Tongue (tissue), 2 donors: ENCODE results near the gene PITPNM3. TPM values are rescaled to one million over a fixed set of nuclear protein-coding genes. Genes with fewer than 3 reads are reported as not detected.
A peak's percentile ranks its signal among the peaks of the same experiment; 100 is the strongest.
"Not testable (repeated sequence)": the region's sequence is repeated elsewhere in the genome, so short reads cannot be mapped to it uniquely, and the experiment has no call there.

Experiments used
- DNase-seq: peaks from one replicate; pipeline ENCODE4 v3.0.0-alpha.2; 2015
- total RNA-seq: library from RNA; depleted of rRNA; stranded (reverse); fragments of >200 nt; gene quantifications from one replicate; pipeline ENCODE4 v1.2.3, GENCODE V29; 2014

PITPNM3 gene
- total RNA-seq, 1 donor from 2014 or later = 7.2 TPM

DNA sequence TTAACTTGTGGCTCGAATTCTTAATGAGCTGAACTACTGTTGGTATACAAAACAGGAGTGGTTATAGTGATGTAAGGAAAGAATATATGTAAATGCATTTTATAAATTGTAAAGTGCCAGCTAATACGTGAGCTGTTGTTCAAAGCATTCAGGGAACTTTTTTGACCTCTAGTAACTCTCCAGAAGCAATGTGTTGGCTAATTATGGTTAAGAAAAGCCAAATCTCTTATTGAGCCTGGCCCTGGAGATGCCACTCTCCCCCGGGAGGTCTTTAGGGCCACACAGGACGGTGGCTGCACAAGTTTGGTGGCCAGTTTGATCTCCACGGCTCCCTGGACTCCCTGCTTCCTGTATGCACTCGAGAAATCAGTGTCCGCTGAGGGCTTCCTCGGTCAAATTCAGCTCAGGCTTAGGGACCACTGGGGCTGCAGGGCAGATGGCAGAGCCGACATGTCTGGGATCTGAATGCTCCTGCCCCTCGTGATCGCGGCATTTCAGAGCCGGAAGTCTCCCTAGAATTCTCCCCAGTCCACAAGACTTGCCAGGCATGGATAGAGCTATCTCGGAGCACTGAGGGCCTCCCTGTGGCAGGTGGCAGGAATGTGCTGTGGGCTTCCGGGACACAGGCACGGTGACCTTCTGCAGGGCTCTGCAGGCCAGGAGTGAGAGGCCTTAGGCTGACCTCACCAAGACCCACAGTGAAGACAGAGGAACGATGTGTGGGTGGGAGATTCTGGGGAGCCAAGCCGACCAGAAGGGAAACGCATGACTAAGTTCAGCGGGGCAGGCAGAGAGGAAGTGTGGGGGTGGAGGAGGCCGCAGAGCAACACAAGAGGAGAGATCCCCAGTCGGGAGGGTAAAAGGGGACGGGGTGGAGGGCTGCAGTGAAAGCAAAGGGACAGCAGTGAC lies 18.6 kb upstream of the PITPNM3 start:
- no peak for DNase-seq

DNA sequence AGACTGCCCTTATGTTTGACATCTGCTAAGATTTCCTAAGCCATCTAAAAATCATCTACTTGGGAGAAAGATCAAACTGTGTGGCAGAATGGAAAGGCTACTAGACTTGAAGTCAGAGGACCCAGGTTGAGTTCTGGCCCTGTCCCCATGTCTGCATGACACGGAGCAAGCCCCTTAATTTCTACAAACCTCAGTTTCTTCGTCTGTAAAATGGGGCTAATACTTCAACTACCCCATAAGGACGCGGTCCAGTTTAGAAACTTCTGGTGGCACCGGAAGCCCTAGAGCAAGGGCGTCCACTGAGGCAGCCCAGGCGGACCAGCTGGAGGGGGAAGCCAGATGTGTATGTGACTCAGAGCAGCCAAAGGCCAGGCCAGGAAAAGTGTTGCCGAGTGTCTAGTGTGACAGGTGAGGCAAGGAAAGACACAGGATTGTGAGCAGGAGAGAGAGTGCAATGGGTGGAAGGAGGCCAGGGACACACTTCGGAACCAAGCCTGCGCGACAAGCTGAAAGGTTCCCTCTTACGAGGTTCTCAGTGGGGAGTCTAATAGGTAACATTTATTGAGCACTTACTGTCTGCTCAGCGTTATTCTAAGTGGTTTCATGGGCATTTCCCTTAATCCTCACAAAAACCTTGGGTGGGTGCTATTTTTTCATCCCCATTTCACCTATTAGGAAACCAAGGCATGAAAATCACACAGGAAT lies 17.8 kb upstream of the PITPNM3 start:
- no peak for DNase-seq

DNA sequence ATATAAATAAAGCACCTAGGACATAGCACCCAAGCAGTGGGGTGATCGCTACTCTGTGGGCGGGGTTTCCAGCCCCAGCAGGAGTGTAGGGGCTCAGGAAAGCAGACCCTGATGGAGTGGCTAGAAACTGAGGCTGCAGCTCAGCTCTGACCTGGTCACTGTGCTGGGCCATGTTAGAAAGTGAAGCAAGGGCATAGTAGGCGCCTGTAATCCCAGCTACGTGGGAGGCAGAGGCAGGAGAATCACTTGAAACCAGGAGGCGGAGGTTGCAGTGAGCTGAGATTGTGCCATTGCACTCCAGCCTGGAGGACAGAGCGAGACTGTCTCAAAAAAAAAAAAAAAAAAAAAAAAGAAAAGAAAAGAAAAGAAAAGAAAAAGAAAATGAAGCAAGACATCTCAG lies 17.1 kb upstream of the PITPNM3 start:
- DNase-seq = not testable (repeated sequence)

DNA sequence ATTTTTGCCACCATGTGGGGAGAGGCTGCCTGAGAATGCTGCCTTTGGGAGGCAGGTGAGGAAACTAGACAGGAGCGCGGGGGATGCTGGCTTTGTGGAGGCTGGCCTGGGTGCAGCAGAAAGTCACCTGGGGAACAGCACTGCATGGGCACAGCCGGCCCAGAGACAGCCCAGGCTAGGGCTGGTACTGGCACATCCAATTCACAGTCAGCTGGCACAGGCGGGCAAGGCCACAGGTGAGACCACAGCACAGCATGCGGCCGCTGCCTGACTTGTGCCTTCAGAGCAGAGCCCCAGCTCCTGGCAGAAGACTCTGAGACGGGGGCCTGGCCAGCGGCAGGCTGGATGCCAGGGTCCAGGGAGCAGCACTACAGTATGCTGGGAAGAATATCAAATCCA lies 16.6 kb upstream of the PITPNM3 start:
- no peak for DNase-seq

DNA sequence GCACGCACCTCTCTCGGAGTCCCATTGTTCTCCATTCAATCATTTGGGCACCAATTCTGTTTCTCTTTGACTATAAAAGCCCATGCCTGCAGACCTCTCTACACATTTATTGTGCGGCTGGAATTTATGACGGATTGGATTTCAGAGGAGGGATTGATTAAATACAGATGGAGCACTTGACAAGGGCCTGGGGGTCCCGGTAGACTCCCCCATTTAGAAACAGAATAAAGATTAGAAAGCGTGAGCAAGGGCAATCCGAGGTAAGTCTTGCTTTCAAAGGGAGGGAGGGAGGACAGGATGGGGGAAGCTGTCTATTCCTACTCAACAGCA lies 15.1 kb upstream of the PITPNM3 start:
- DNase-seq = no peak

DNA sequence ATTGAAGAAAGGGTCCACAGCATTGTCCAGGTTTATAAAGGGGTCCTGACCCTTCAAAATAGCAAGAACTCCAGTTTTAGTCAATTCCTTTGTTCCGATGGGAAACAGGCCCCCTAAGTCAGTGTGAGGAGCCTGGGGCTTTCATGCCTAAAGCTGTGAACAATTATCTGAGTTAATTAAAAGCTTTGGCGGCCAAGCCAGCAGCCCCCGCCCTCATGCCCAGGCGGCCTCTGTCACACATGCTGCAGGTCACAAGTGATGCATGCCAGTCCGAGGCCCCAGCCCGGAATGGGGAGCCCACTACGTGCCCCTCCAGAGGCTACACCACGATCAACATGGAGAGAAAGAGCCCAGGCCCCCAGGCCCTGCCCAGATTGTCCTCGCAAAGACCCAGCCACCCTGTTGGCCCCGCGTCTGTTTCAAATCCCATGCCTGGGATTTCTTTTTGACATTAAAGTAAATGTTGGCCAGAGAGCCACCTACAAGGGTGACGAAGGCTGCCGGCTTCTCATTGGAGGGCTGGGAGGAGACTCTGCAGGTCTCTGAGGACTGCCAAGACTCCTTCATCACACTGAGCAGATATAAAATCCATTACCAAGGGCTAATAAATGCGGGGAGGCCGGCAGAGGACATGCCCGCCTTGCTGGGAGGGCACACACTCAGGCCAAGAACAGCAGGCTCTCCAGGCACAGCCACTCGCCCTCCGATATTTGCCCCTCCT lies 14.5 kb upstream of the PITPNM3 start:
- DNase-seq = no peak

DNA sequence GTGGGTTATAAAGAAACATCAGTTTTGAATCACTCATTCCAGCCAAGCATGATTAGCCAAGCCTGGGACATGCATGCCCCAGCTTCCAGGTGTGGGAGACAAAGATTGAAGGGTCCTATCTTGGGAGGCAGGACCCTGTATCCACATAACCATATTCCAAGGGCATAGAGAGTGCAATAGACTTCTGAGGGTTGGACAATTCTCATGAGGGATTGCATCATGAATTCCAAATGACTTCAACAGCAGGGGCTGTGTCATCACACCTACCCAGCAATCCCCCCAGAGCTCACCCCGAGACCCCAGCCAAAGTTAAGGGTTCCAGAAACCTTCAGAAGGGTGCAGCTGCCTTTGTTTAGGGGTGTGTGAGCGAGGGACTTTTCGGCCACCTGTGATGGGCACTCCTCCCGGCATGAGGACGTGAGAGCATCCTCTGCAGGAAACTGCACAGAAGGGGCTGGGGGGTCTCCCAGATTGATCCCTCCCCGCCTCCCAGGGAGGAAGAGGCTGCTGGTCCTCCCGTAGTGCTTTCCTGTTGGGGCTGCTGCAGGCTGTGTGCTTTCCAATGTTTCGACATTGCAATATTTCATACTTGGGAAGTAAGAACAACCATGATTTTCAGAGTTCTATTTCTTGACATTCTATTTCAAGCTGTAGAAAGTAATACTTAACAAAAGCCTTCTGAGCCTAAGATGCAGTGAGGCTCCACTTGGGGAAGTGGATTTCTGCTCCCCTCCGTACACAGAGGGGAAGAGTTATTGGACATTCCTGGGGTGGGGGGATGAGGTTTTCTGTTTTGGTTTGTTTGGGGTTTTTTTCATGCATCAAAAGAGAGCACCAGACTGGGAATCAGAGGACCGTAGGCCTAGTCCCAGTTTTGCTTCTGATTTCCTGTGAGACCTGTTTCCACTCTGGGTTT lies 13.3 kb upstream of the PITPNM3 start:
- DNase-seq = no peak

DNA sequence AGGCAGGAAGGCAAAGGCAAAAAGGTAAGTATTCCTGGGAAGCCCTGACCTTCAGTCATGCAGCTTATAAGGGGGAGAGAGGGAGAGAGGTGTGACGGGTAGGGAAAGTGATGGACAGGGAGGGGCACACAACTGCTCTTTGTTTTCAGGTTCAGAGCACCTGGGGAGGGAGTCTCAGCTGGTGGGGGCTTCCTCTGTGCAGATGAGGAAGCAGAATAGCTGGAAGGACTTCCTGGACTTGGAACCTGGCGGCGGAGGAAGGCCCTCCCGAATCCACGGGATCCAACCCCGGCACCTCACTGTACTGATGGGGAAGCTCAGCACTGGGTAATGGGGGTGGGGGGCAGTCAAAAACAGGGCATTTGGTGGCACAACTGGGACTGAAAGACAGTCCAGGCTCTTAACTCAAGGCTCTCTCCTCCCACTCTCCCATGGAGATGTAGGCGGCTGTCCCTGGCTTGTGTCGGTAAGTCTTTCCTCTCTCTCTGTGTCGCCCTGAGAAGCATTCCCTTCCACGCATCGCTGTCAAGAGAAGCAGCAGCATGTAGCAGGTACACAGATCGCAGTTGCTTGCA lies 11.9 kb upstream of the PITPNM3 start:
- no peak for DNase-seq

DNA sequence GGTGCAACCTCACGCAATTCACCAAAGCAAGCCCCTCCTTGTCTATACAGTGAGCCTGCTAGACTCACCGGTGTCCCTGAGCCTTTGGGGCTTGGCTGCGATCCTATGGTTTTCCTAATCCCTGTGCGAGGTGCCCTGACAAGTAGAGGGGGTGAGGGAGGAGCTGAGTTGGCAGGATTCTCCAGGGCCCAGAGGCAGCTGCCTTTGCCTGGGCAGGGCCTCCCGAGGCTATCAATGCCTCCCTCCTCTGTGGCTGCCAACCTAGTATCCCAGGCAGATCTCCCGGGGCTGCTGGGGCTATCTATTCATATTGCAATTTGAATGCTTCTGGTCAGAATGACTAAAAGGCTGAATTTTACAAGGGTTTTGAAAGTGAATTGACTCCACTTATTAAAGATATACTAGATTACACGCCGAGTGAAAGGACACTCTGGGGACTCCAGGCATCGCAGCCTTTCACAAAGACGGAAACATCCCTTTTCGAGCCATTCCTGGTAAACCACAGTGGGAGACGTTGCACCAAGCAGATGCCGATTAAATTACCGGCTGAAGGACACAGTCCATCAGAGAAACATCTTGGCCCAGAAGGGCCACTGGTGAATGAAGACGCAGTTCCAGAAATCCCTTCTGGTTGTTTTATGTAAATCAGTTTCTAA lies 11.3 kb upstream of the PITPNM3 start:
- peak; percentile 73 for DNase-seq

DNA sequence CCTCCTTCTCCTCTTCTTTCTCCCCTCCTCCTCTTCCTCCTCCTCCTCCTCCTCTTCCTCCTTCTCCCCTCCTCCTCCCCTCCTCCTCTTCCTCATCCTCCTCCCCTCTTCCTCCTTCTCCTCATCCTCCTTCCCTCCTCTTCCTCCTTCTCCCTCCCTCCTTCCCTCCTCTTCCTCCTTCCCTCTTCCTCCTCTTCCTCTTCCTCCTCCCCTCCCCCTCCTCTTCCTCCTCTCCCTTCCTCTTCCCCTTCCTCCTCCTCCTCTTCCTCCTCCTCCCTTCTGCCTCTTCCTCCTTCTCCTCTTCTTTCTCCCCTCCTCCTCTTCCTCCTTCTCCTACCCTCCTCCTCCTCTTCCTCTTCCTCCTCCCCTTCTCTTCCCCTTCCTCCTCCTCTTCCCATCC lies 5.1 kb upstream of the PITPNM3 start:
- DNase-seq = no peak

DNA sequence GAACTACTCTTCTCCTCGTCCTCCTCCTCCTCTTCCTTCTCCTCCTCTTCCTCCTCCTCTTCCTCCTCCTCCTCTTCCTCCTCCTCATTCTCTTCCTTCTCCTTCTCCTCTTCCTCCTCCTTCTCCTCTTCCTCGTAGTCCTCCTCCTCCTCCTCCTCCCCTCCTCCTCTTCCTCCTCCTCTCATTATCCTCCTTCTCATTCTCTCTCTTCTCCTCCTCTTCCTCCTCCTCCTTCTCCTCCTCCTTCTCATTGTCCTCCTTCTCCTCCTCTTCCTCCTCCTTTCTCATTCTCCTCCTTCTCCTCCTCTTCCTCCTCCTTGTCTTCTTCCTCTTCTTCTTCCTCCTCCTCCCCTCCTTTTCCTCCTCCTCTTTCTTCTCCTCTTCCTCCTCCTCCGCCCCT lies 4.1 kb upstream of the PITPNM3 start:
- DNase-seq = no peak

DNA sequence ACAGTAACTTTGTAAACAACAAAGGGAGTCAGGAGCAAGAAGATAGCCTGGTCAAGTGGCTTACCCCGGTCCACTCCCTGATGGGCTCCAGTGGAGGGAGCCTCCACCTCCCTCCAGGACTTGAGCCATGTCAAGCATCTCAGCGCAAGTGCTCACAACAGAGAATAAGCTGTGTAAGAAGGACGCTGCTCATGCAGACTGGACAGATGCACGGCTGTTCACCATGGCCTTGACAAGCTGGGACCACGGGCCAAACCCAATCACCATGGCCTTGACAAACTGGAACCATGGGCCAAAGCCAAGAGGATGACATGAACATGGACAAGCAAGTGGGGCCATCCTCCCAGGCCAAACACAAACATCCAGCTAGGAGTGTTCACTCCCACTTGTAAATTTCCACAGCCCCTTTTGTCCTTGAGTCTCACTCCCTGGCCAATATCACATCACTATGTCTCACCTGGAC lies 3.4 kb upstream of the PITPNM3 start:
- DNase-seq = no peak

DNA sequence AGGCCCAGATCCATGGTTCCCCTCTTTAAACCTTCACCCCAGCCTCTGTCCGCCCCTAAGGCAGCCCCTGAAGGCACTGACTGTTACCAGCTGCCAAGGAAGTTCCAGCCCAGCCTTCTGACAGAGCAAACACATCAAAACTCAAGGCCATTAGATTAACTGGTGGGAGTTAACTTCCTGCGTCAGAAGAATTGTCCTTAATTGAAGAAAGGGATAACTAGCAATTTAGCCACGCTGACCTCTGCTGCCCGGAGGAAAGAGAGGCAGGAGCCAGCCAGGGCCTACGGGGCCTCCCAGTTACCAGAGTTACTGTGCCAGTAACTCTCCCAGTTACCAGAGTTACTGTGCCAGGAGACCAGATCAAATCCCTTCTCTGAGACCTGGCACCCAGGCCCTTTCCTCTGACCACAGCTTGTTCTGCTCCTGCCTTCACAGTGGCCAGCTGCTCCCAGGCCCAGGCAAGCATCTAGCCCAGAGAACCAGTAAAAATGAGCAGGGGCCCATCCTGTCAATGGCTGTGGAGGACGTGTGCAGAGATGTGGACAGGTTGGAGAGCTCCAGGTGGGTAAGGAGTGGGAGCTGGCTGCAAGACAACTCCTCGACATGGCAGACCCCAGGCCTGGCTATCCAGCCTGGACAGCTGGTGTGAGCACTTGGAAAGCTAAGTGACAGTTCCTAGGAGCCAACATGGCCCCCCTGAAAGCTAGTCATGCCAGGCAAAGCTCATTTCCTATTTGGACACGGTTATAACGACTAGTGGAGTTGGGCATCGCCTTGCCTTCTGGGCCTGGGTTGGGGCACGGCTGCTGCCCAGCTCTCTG lies 2.8 kb upstream of the PITPNM3 start:
- no peak for DNase-seq

DNA sequence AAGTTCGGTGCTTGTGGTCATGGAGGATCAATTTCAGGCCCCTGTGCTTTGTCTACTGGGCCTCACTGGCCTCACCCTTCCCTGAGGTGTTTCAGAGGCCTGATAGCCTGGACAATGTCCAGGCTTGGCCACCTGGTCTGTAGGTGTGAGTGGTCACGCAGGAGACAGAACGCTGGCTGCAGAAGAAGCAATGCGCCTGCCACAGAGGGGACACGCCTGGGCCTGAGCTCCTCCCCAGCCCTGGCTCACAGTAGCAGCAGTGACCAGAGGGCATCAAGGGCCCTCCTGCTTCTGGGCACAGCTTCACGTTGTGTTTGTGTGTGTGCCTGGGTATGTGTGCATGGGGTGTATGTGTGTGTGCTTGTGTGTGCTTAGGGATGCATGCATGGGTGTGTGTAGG lies 1.9 kb upstream of the PITPNM3 start:
- no peak for DNase-seq

DNA sequence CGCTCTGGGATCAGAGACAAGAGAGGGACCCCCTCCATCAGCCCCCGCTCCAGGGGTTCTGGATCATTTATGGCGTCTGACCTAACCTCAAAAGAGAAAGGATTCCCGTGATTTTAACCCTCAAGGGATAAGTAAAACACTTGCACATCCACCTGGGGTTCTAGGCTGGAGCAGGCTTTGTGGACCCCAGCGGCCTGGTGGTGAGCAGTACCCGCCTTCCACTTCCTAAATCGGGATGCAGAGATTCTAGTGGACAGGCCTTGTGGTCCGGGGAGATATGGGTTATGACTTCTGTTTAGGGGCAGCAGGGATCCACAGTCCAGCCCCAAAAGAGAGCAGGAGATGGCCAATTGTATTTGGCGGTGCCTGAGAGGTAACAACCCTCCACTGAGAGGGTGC lies 684 bp upstream of the PITPNM3 start:
- DNase-seq = no peak

DNA sequence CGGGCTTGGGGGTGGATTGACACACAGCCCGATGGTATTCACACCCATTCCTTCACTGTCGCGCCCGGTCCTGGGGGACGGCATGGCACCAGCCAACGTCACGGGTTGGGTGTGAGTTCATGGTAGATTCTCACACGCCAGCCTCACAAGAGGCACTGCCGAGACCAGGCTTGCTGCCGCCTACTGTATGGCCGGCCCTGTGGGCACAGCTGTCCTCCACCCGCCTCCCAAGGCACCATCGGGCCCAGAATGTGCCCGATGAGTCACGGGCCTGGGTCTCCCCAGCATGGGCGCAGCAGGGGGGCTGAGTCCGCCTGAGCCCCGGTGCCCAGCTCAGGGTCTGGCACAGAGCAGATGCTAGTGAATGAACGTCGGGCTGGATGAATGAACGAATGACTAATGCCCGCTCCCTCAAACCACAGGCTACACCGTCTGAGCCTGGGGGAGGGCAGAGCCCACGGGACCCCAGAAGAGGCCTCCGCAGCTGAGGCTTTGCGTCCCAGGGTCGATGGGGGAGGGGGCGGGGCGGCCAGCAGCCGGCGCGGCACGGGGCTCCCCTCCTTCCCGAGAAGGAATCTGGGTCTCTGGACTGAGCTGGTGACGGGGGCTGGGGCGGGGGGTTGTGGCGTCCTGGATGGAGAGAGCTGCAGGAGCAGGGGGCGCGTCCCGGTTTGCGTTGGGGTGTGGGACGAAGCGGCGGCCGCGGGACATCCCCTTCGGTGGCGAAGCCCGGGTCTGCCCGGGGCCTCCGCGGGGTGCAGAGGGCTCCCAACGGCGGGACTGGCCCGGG lies 829 bp downstream of the PITPNM3 start:
- peak; percentile 50 for DNase-seq

DNA sequence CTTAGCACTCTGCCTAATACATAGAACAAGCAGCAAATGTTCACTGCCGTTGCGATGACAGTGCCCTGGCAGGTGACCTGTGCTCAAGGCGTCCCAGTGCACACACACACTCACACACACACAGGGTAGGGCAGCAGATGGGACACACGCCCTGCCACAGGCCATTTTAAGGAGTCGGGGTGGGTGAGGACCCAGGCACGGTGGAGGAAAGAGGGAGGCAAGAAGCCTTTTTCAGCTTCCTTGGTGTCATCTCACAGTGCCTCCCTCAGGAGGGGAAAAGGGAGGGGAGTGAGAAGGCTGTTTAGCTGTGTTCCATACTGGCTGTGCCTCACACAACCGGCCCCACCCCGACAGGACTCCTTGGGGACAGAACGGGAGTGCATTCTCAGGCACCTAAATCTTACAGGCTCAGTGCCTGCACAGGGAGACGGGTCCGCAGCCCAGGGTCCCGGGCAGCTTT lies 1.5 kb downstream of the PITPNM3 start:
- DNase-seq = peak; percentile 63

DNA sequence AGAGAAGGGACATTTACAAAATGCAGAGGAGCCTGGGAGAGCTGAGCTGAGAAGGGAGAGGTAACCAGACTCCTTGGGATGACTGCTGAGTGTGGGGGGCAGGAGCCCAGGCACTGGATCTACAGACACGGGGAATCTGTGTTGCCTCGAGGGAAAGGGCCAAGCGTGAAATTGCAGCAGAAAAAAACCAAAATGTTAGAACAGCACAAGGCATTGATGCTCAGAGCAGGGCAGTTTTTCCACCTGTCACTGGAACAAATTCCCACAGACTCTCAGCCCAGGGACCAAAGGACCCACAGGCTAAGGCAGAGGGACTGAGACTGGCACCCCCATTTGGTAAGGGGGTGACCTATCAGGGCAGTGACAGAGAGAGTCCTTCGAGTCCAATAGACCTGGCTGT lies 2.0 kb downstream of the PITPNM3 start:
- DNase-seq = peak; percentile 74

DNA sequence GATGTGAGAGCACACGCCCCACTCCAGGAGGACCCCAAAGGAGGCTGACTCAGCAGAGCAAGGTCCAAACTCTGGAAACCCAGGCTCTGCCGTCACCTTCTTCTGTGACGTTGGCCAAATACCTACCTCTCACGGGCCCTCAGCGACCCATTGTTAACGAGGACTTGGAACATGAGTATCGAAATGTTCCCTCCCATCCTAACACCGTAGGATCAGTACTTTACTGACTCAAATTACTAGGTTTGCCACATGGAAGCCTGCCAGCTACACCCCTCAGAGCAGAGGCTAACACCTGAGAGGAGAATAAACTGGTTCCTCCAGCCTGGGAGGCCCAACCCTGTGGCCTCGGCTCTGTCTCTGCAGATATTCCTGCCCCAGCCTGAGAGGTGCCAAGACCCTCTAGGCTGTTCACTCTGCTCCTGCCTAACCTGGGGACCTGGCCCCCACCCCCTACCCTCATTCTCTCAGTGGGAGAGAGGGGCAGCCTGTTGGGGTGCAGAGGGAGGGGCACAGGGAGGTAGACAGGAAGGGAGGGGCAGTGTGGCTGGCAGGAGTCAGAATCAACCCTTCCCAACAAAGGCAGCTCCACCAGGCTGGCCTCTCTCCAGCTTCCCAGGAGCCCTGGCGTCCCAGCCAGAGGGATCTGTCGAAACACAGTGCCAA lies 4.4 kb downstream of the PITPNM3 start:
- peak; percentile 81 for DNase-seq
